ENCODE data around the gene UBAP1. TPM values are rescaled to one million over a fixed set of nuclear protein-coding genes. Genes with fewer than 3 reads are reported as not detected.
"Not testable (repeated sequence)": the region's sequence is repeated elsewhere in the genome, so short reads cannot be mapped to it uniquely, and the experiment has no call there.

UBAP1 gene
- total and polyA plus RNA-seq, 8 donors: 40.5 to 54.1 (median 48.8) TPM

DNA sequence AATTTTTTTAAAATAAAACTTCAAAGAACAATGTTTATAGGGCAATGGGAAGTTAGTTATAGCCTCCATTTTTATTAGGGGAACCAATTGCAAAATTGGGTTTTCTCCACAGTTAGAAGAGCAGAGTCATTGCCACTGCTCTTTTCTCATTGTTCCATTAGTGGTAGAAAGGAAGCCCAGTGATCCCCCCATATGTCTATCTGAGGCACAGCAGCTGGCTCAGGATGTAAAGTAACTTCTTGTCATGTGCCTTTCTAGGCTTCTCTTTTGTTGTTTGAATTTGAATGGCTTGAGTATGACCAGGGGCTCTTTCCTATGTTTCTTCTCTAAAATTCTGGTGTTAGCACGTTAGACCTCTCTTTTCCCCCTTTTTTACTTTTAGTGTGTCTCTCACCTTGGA is 61.2 kb downstream of the UBAP1 start:
- intact Hi-C loops (cut with DNase I): no loop called here
- Histone ChIP-seq H3K9me3 (no peaks in the 10 kb centered on the region), H3K4me3 (no peak overlapping the region), H3K27me3 (no peaks in the 10 kb centered on the region), H3K27ac (peak overlapping the region in 1 of 2 donors; percentile 5), H3K4me1 (peaks cover 5% of the 10 kb centered on the region in 2 donors), H3K36me3 (peaks cover 0 to 67% of the 10 kb centered on the region in 2 donors)
- ATAC-seq (no peak), DNase-seq (no peak)
- TF ChIP-seq, protein P1, sequence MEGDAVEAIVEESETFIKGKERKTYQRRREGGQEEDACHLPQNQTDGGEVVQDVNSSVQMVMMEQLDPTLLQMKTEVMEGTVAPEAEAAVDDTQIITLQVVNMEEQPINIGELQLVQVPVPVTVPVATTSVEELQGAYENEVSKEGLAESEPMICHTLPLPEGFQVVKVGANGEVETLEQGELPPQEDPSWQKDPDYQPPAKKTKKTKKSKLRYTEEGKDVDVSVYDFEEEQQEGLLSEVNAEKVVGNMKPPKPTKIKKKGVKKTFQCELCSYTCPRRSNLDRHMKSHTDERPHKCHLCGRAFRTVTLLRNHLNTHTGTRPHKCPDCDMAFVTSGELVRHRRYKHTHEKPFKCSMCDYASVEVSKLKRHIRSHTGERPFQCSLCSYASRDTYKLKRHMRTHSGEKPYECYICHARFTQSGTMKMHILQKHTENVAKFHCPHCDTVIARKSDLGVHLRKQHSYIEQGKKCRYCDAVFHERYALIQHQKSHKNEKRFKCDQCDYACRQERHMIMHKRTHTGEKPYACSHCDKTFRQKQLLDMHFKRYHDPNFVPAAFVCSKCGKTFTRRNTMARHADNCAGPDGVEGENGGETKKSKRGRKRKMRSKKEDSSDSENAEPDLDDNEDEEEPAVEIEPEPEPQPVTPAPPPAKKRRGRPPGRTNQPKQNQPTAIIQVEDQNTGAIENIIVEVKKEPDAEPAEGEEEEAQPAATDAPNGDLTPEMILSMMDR (IDR thresholded peaks at IDR 0.05): no peak

DNA sequence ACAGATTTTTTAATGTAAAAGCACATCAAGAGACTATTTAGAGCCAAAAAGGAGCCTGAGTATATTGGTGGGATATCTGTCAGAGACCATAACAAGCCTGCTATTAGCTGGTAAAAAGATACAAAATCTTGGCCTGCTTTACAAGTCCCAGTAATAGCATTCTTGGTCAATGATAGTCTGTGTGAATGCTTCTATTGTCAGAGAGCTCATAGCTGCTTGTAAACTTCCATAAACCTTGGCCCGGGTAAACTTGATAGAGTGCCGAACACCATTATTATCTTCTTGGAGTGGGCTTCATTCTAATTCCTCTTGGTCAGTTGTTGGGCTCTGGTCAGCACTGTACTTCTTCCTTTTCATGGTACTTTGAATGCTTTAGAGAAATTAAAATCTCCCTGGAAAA is 64.0 kb downstream of the UBAP1 start:
- no peak overlapping the region for H3K27ac ChIP-seq
- DNase-seq (no peak), ATAC-seq (no peak)
- H3K27me3 ChIP-seq: no peaks in the 10 kb centered on the region
- H3K4me3 ChIP-seq: no peak overlapping the region
- TF ChIP-seq, protein P1 (IDR thresholded peaks at IDR 0.05): no peak
- no peaks in the 10 kb centered on the region for H3K9me3 ChIP-seq
- H3K36me3 ChIP-seq: peaks cover 0 to 60% of the 10 kb centered on the region in 2 donors
- peaks cover 5% of the 10 kb centered on the region in 2 donors for H3K4me1 ChIP-seq
- intact Hi-C loops (cut with DNase I): no loop called here

DNA sequence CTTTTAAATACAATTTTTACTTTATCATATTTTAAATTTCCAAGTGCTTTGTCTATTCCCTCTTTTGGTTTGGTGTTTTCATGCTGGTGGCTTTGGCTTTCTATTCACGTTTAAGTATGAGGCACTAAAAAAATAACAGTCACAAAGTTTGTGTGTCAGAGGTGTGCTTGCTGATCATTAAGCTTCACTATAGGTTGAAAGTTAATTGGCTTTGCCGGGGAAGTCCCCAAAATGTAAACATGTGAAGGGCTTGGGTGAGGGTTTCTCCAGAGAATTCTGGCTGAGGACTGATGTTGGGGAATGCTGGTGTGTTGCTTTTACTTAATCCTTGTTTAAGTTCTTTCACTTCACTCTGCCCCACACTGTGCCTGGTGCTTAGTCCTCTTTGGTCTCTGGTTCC is 66.4 kb downstream of the UBAP1 start:
- DNase-seq; H3K9me3 ChIP-seq; H3K27me3 ChIP-seq; ATAC-seq; H3K4me3 ChIP-seq; H3K4me1 ChIP-seq; H3K27ac ChIP-seq; intact Hi-C loops (cut with DNase I): not testable (repeated sequence)
- H3K36me3 ChIP-seq: peaks cover 0 to 78% of the 10 kb centered on the region in 2 donors

DNA sequence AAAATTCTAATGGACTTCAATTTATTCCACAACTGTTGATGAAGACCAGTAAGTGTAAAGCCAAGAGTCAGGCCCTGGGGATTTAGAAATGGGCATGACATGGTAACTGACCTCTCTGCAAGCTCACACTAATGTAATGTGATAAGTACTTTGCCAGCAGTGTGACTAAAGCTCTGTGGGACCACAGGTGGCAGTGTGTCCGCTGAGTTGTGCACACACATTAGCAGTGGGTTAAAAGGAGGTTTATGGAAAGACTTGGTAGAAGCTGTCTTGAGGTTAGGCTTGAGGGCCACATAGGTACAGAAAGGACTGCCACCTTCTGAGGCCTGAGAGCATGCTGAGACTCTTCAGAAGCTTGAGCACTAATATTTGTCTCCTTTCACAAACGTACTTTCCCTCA is 67.6 kb downstream of the UBAP1 start:
- Histone ChIP-seq H3K27ac (no peak overlapping the region), H3K9me3 (no peaks in the 10 kb centered on the region), H3K4me3 (no peak overlapping the region), H3K4me1 (no peaks in the 10 kb centered on the region), H3K27me3 (no peaks in the 10 kb centered on the region), H3K36me3 (peaks cover 0 to 82% of the 10 kb centered on the region in 2 donors)
- TF ChIP-seq, protein P1 (IDR thresholded peaks at IDR 0.05): no peak
- DNase-seq (no peak), ATAC-seq (peak; percentile 64)
- intact Hi-C loops (cut with DNase I): no loop called here

DNA sequence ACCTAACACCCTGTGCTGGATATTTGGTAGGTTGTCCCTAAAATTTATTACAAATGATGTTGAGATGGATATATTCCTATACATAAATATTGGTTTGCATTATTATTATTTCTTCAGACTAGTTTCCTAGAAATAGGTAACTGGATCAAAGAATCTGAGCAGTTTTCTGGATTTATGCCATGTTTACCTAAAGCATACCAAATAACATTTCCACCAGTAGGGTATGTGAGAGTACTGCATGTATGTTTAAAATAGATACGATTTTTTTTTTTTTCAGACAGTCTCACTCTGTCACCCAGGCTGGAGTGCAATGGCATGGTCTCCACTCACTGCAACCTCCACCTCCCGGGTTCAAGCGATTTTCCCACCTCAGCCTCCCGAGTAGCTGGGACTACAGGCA is 68.9 kb downstream of the UBAP1 start:
- H3K4me1 ChIP-seq; H3K27me3 ChIP-seq; H3K27ac ChIP-seq; intact Hi-C loops (cut with DNase I); ATAC-seq; H3K9me3 ChIP-seq; H3K4me3 ChIP-seq; DNase-seq: not testable (repeated sequence)
- peaks cover 0 to 82% of the 10 kb centered on the region in 2 donors for H3K36me3 ChIP-seq

DNA sequence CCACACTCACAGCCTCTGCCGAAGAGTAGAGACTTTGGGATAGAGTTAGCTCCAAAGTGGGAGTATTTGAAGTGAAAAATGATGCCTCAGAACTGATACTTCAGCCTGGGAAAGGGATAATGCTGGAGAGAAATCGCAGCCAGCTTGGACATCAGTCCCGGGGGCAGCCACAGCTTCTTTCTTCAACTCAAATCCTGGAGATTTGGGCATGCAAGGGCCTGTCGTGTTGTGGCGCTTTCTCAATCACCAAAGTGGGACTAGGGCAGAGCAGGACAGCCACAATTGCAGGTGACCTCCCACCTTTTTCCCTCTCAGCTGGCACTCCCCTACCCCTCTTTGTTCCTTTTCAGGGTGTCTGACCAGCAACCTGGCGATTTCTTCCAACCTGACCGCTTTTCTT is 70.4 kb downstream of the UBAP1 start:
- TF ChIP-seq, protein P1 (IDR thresholded peaks at IDR 0.05): no peak
- no peaks in the 10 kb centered on the region for H3K9me3 ChIP-seq
- H3K27me3 ChIP-seq: no peaks in the 10 kb centered on the region
- peaks cover 0 to 86% of the 10 kb centered on the region in 2 donors for H3K36me3 ChIP-seq
- ATAC-seq (no peak), DNase-seq (no peak)
- H3K27ac ChIP-seq: no peak overlapping the region
- H3K4me1 ChIP-seq: peaks cover 0 to 6% of the 10 kb centered on the region in 2 donors
- no peak overlapping the region for H3K4me3 ChIP-seq
- intact Hi-C loops (cut with DNase I): no loop called here

Data from left lung (tissue), 10 donors.